HFF-Myc (cell line): Measurements from ENCODE around the gene RBM15B.

Experiments
- DNase-seq: peaks from one replicate; pipeline ENCODE4 v3.0.0-alpha.2; 2011; ENCODE audit warnings: low read depth; ENCODE audit errors: extremely low read depth
- H3K4me3 ChIP-seq: replicated peaks from 2 replicates; pipeline ENCODE4 v1.5.1; 2011; ENCODE audit warnings: low read depth, mild to moderate bottlenecking, control low read depth, low read length
- TF ChIP-seq, protein P1 (sequence below): IDR thresholded peaks from 2 replicates; pipeline ENCODE4 v1.5.1; 2012; ENCODE audit warnings: mild to moderate bottlenecking, low read depth, low read length, control low read depth; ENCODE audit errors: missing control alignments

RBM15B gene

GRCh38 chr3:51426921-51427320 lies 35.8 kb downstream of the RBM15B start:
- DNase-seq = no peak
- no peak overlapping the region for H3K4me3 ChIP-seq
- TF ChIP-seq, protein P1, sequence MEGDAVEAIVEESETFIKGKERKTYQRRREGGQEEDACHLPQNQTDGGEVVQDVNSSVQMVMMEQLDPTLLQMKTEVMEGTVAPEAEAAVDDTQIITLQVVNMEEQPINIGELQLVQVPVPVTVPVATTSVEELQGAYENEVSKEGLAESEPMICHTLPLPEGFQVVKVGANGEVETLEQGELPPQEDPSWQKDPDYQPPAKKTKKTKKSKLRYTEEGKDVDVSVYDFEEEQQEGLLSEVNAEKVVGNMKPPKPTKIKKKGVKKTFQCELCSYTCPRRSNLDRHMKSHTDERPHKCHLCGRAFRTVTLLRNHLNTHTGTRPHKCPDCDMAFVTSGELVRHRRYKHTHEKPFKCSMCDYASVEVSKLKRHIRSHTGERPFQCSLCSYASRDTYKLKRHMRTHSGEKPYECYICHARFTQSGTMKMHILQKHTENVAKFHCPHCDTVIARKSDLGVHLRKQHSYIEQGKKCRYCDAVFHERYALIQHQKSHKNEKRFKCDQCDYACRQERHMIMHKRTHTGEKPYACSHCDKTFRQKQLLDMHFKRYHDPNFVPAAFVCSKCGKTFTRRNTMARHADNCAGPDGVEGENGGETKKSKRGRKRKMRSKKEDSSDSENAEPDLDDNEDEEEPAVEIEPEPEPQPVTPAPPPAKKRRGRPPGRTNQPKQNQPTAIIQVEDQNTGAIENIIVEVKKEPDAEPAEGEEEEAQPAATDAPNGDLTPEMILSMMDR = no peak

- TF ChIP-seq, protein P1 = no peak
- no peak overlapping the region for H3K4me3 ChIP-seq
- DNase-seq = no peak
These were observed 38.1 kb downstream of the RBM15B start for GRCh38 chr3:51429138-51429537.

DNA sequence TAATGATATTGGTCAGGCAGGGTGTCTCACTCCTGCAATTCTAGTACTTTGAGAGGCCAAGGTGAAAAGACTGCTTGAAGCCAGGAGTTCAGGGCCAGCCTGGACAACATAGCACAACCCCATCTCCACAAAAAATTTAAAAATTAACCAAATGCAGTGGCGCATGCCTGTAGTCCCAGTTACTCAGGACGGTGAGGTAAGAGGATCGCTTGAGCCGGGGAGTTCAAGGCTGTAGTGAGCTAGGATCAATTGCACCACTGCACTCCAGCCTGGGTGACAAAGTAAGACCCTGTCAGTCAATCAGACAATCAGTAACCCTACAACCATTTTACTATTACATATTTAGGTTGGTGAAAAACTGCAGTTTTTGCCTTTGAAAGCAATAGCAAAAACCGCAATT lies 43.0 kb downstream of the RBM15B start:
- no peak overlapping the region for H3K4me3 ChIP-seq
- TF ChIP-seq, protein P1 = no peak
- DNase-seq = no peak

DNA sequence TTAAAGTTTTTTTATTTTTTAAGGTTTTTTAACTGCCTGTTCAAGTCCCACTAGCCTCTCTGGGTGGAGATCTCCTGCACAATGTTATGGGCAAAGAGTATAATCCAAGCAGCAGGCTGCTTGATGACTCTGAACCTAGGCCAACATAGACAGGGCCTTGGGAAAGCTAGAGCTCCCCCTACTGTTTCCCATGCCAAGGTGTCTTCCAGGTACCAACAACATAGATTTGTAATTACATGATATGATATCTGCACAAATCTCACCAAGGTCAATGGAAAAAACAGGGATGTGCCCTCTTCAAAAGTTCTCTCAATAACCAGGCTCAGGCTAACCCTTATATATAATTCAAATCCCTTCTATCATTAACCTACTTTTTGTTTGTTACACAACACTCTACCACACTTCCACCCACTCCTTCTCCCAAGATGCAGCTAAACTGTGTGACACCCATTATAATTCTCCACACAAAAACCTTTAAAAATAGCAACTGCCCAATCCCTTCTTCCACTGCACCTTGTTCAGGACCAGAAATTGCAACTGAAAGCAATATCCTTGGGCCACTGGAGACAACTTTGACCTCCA lies 43.8 kb downstream of the RBM15B start:
- no peak overlapping the region for H3K4me3 ChIP-seq
- TF ChIP-seq, protein P1 = peak; percentile 77
- peak; percentile 12 for DNase-seq

- no peak overlapping the region for H3K4me3 ChIP-seq
- no peak for DNase-seq
- TF ChIP-seq, protein P1 = no peak
These were observed 46.0 kb downstream of the RBM15B start for GRCh38 chr3:51436998-51437639.

DNA sequence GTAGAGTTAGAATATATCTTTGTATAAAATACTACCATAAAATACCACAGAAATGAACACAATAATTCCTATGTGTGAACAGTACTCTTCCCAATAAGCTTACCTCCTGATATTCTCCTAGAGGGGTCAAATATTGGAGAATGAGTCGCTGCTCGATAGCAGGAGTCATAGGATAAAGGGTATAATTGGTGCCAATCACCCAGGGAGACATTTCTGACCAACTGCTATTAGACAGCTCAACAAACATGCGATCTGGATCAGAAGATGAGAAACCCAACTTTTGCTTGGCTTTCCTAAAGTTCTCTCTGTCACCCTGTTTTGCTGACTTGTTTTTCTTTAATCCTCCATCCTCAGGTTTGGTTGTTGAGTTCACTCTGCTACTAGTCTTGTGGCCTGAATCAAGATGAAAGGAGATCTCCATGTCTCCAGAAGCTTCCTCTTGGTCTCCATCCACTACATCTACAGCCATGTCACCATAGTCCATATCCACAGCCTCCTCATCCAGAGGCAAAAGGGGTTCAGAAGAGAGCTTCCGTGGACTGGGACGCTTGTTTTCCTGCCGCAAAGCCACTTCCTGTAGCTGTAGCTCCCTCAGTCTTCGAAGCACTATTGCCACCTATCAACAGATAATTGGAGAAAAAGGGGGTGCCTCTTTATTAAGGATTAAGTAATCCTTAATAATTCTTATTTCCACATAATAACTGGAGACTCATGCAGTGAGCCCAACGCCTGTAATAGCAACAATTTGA lies 50.4 kb downstream of the RBM15B start:
- no peak for DNase-seq
- H3K4me3 ChIP-seq = no peak overlapping the region
- TF ChIP-seq, protein P1 = no peak
